SK-N-SH (cell line): ENCODE data around the gene EIF4E1B. TPM values are rescaled to one million over a fixed set of nuclear protein-coding genes. Genes with fewer than 3 reads are reported as not detected.

Experiments
- CTCF ChIA-PET: fragments of 300-600, 350-600 bp; formaldehyde crosslinking; extraction: SDS; loops from one replicate; lab custom pipeline; 2021; lab: Yijun Ruan, JAX
- POLR2A ChIA-PET: fragments of 350-600 bp; sonication (Branson Sonifier 250); formaldehyde crosslinking; extraction: SDS; loops from one replicate; lab custom pipeline; 2020; ENCODE audit warnings: antibody characterized with exemption, inconsistent platforms; lab: Yijun Ruan, JAX
- DNase-seq: peaks from one replicate; pipeline ENCODE4 v3.0.0; 2012
- H2AFZ ChIP-seq: fragments of 200-600 bp; sonication (generic); 2 replicates; pipeline ENCODE4 v1.8.1; 2016; ENCODE audit warnings: antibody characterized with exemption, mild to moderate bottlenecking, low read depth
- H3F3A ChIP-seq: fragments of 200-600 bp; sonication (generic); replicated peaks from 2 replicates; pipeline ENCODE3; 2016; ENCODE audit warnings: antibody characterized with exemption, mild to moderate bottlenecking; ENCODE audit not compliant: insufficient read depth
- H3K27ac ChIP-seq, 2 experiments: fragments of 200-500 bp in 1 of 2; fragments of 200-600 bp in 1 of 2; sonication (Bioruptor generic) in 1 of 2; sonication (generic), shearing (Covaris generic) in 1 of 2; 2 replicates each; pipeline versions ENCODE4 v1.5.1 to v1.6.1; 2014 to 2016; ENCODE audit warnings: low read depth in 2 of 2, inconsistent platforms in 1 of 2, low read length in 1 of 2, mild to moderate bottlenecking in 1 of 2, mixed read lengths in 1 of 2
- H3K27me3 ChIP-seq: fragments of 200-600 bp; sonication (generic), shearing (Covaris generic); 2 replicates; pipeline ENCODE4 v1.6.1; 2016; ENCODE audit warnings: mixed run types; ENCODE audit not compliant: insufficient read depth
- H3K36me3 ChIP-seq, 2 experiments: fragments of 200-500 bp in 1 of 2; fragments of 200-600 bp in 1 of 2; sonication (Bioruptor generic) in 1 of 2; sonication (generic) in 1 of 2; replicated peaks in 1 of 2; 2 replicates each; pipeline versions ENCODE3 to v1.5.1; 2014 to 2016; ENCODE audit warnings: low read length in 1 of 2, mild to moderate bottlenecking in 1 of 2; ENCODE audit not compliant: insufficient read depth in 2 of 2, control insufficient read depth in 1 of 2
- H3K4me1 ChIP-seq, 2 experiments: fragments of 200-500 bp in 1 of 2; fragments of 200-600 bp in 1 of 2; sonication (Bioruptor generic) in 1 of 2; sonication (generic), shearing (Covaris generic) in 1 of 2; 2 replicates each; pipeline versions ENCODE4 v1.5.1 to v1.6.1; 2014 to 2016; ENCODE audit warnings: low read depth in 1 of 2, low read length in 1 of 2, mixed run types in 1 of 2; ENCODE audit not compliant: insufficient read depth in 2 of 2, control insufficient read depth in 1 of 2
- H3K4me2 ChIP-seq: fragments of 200-600 bp; sonication (generic), shearing (Covaris generic); 2 replicates; pipeline ENCODE4 v1.6.1; 2017; ENCODE audit warnings: mixed run types
- H3K4me3 ChIP-seq, 2 experiments: fragments of 200-500 bp in 1 of 2; fragments of 200-600 bp in 1 of 2; sonication (Bioruptor generic) in 1 of 2; sonication (generic), shearing (Covaris generic) in 1 of 2; 2 replicates each; pipeline versions ENCODE4 v1.5.1 to v1.8.1; 2014 to 2016; ENCODE audit warnings: low read depth in 2 of 2, inconsistent platforms in 1 of 2, low read length in 1 of 2, mild to moderate bottlenecking in 1 of 2, mixed read lengths in 1 of 2, moderate library complexity in 1 of 2
- H3K79me2 ChIP-seq: fragments of 200-600 bp; sonication (generic); 2 replicates; pipeline ENCODE4 v1.8.1; 2017; ENCODE audit warnings: mild to moderate bottlenecking; ENCODE audit not compliant: insufficient read depth
- H3K9ac ChIP-seq: fragments of 200-600 bp; sonication (generic); 2 replicates; pipeline ENCODE4 v1.6.1; 2017; ENCODE audit warnings: mixed run types
- H3K9me2 ChIP-seq: fragments of 200-600 bp; sonication (generic); 2 replicates; pipeline ENCODE4 v1.6.1; 2017; ENCODE audit warnings: mixed run types
- H3K9me3 ChIP-seq: fragments of 200-600 bp; sonication (generic); 2 replicates; pipeline ENCODE4 v1.6.1; 2017; ENCODE audit warnings: mixed run types, mild to moderate bottlenecking, moderate library complexity
- H4K20me1 ChIP-seq: fragments of 200-600 bp; sonication (generic); 2 replicates; pipeline ENCODE4 v1.6.1; 2017; ENCODE audit warnings: mild to moderate bottlenecking, mixed run types; ENCODE audit not compliant: insufficient read depth
- CHD2 ChIP-seq: fragments of 150-350 bp; IDR thresholded peaks from 2 replicates; pipeline ENCODE4 v1.6.1; 2018; ENCODE audit warnings: low read length; ENCODE audit not compliant: partially characterized antibody
- EZH2phosphoT487 ChIP-seq: fragments of 200-600 bp; sonication (generic); IDR thresholded peaks from 2 replicates; pipeline ENCODE4 v1.6.1; 2017; ENCODE audit warnings: low read depth, mixed run types, mild to moderate bottlenecking, antibody characterized with exemption, moderate library complexity, borderline replicate concordance
- FOSL2 ChIP-seq: IDR thresholded peaks from 2 replicates; pipeline ENCODE4 v1.4.0; 2012; ENCODE audit warnings: low read depth, mild to moderate bottlenecking, moderate library complexity, borderline replicate concordance
- FOXJ3 ChIP-seq: sonication (generic); formaldehyde crosslinking; IDR thresholded peaks from 2 replicates; pipeline ENCODE4 v1.5.1; 2020; ENCODE audit warnings: mild to moderate bottlenecking, missing genetic modification reagents
- FOXM1 ChIP-seq: IDR thresholded peaks from 2 replicates; pipeline ENCODE4 v1.4.0; 2012; ENCODE audit warnings: low read depth, mild to moderate bottlenecking
- GABPA ChIP-seq: IDR thresholded peaks from 2 replicates; pipeline ENCODE4 v1.4.0; 2012; ENCODE audit warnings: low read depth, mild to moderate bottlenecking
- GATA2 ChIP-seq: sonication (generic); formaldehyde crosslinking; IDR thresholded peaks from 2 replicates; pipeline ENCODE4 v1.5.0; 2020; ENCODE audit warnings: mild to moderate bottlenecking, missing genetic modification reagents
- NFIC ChIP-seq: IDR thresholded peaks from 2 replicates; pipeline ENCODE4 v1.4.0; 2012; ENCODE audit warnings: borderline replicate concordance
- NRF1 ChIP-seq: IDR thresholded peaks from 2 replicates; pipeline ENCODE4 v1.6.1; 2012; ENCODE audit warnings: low read depth, mild to moderate bottlenecking, low read length
- SIN3A ChIP-seq: IDR thresholded peaks from 2 replicates; pipeline ENCODE4 v1.6.1; 2012; ENCODE audit warnings: low read depth, mild to moderate bottlenecking, low read length, moderate library complexity, borderline replicate concordance
- SMC3 ChIP-seq: IDR thresholded peaks from 2 replicates; pipeline ENCODE4 v1.6.1; 2012; ENCODE audit warnings: low read depth, low read length, improper control_type of control experiment
- TAF1 ChIP-seq: IDR thresholded peaks from 2 replicates; pipeline ENCODE4 v1.6.1; 2012; ENCODE audit warnings: low read depth, mild to moderate bottlenecking, low read length, moderate library complexity, borderline replicate concordance
- TCF12 ChIP-seq: IDR thresholded peaks from 2 replicates; pipeline ENCODE4 v1.4.0; 2012
- WGBS: methylation state at CpG from one replicate; pipeline ENCODE4 v1.1.6; 2017; ENCODE audit warnings: low lambda C conversion rate; 5-methylcytosine and 5-hydroxymethylcytosine counted together
- polyA plus RNA-seq, 3 experiments: library from polyadenylated mRNA; depleted of rRNA; stranded (reverse); fragments of >200 nt; gene quantifications; 2 replicates each; pipeline ENCODE4 v1.2.3, GENCODE V29; 2012
- TF ChIP-seq, protein P1 (sequence below): IDR thresholded peaks from 2 replicates; pipeline ENCODE4 v1.6.1; 2012; ENCODE audit warnings: mild to moderate bottlenecking, low read depth, low read length, moderate library complexity
- TF ChIP-seq, protein P2 (sequence below): IDR thresholded peaks from 2 replicates; pipeline ENCODE4; 2012
- TF ChIP-seq, protein P3 (sequence below): IDR thresholded peaks from 2 replicates; pipeline ENCODE4 v1.4.0; 2012; ENCODE audit warnings: low read depth, borderline replicate concordance
- TF ChIP-seq, protein P4 (sequence below): fragments of 200-600 bp; sonication (generic); IDR thresholded peaks from 2 replicates; pipeline ENCODE4 v1.6.1; 2017; ENCODE audit warnings: antibody characterized with exemption, mild to moderate bottlenecking, moderate library complexity

The EIF4E1B gene
- polyA plus RNA-seq, 1 of the 3 experiments (the other 2 are of a cell fraction), result not detected

DNA sequence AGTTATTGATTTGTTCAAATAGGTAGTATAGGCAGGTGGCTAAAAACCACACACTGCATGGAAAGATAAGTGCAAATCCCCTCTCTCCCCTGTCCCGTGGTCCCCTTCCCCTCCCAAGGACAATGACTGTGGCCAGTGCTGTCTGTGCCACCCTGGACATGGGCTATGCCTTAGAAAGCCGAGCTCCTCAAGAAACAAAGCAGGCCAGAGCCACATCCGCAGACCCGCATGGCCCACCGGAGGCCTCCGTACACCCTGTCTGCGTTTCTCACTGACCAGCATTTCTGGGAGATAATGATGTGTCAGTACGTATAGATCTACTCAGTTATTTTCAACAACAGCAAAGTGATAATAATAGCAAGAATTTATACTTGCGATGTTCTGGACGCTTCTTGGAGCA, 33.1 kb downstream of the EIF4E1B start (continued):
- no peak for TF ChIP-seq TAF1
- TF ChIP-seq SMC3, result no peak
- TF ChIP-seq, protein P1, sequence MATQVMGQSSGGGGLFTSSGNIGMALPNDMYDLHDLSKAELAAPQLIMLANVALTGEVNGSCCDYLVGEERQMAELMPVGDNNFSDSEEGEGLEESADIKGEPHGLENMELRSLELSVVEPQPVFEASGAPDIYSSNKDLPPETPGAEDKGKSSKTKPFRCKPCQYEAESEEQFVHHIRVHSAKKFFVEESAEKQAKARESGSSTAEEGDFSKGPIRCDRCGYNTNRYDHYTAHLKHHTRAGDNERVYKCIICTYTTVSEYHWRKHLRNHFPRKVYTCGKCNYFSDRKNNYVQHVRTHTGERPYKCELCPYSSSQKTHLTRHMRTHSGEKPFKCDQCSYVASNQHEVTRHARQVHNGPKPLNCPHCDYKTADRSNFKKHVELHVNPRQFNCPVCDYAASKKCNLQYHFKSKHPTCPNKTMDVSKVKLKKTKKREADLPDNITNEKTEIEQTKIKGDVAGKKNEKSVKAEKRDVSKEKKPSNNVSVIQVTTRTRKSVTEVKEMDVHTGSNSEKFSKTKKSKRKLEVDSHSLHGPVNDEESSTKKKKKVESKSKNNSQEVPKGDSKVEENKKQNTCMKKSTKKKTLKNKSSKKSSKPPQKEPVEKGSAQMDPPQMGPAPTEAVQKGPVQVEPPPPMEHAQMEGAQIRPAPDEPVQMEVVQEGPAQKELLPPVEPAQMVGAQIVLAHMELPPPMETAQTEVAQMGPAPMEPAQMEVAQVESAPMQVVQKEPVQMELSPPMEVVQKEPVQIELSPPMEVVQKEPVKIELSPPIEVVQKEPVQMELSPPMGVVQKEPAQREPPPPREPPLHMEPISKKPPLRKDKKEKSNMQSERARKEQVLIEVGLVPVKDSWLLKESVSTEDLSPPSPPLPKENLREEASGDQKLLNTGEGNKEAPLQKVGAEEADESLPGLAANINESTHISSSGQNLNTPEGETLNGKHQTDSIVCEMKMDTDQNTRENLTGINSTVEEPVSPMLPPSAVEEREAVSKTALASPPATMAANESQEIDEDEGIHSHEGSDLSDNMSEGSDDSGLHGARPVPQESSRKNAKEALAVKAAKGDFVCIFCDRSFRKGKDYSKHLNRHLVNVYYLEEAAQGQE, result no peak
- TF ChIP-seq EZH2phosphoT487, result no peak
- TF ChIP-seq, protein P2, sequence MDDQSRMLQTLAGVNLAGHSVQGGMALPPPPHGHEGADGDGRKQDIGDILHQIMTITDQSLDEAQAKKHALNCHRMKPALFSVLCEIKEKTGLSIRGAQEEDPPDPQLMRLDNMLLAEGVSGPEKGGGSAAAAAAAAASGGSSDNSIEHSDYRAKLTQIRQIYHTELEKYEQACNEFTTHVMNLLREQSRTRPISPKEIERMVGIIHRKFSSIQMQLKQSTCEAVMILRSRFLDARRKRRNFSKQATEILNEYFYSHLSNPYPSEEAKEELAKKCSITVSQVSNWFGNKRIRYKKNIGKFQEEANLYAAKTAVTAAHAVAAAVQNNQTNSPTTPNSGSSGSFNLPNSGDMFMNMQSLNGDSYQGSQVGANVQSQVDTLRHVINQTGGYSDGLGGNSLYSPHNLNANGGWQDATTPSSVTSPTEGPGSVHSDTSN, result no peak
- TF ChIP-seq CHD2, result no peak
- no peak for TF ChIP-seq SIN3A
- TF ChIP-seq GATA2, result no peak

DNA sequence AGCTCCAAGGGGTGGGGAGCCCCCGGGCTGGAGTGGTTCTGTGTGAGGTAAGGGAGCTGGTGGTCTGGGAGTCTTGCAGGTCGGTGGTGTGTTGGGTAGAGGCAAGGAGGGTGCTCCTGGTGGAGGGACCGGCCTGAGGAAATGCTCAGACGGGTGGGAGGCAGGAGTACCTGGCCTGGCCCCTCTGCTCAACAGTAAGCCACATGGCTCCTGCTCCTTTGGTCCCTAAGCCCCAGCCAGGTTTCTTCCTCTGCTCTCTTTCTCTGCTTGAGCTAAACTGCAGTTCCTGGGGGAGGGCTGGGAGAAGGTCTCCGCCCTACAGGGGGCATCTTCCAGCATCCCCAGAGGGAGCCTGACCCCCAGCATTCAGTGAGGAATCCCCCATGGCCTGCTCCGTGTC, 34.0 kb downstream of the EIF4E1B start:
- CTCF ChIA-PET, result interaction anchor here (0.7 to 3.0 kb wide), 7 partner anchors 36 to 450 kb away, joined by 3 to 14 read pairs (median 4); no protein-coding TSS in a partner anchor
- no peaks in the 10 kb centered on the region for H3K79me2 ChIP-seq
- no peak overlapping the region for H3K4me3 ChIP-seq
- POLR2A ChIA-PET, result no interaction called here
- H3K27me3 ChIP-seq, result peaks cover 2% of the 10 kb centered on the region; the same call in 1 of the 2 replicates
- H3K36me3 ChIP-seq, result no peaks in the 10 kb centered on the region
- no peak overlapping the region for H3K9ac ChIP-seq
- no peaks in the 10 kb centered on the region for H3K9me2 ChIP-seq
- H3F3A ChIP-seq, result no peaks in the 10 kb centered on the region
- no peaks in the 10 kb centered on the region for H3K9me3 ChIP-seq
- no peak overlapping the region for H3K27ac ChIP-seq
- no peak overlapping the region for H2AFZ ChIP-seq
- TF ChIP-seq NRF1 (no peak), SIN3A (no peak), TCF12 (no peak), FOXM1 (no peak), NFIC (no peak), FOSL2 (no peak), GABPA (no peak), FOXJ3 (CRISPR knock-in tag) (no peak)
- TF ChIP-seq, protein P3, sequence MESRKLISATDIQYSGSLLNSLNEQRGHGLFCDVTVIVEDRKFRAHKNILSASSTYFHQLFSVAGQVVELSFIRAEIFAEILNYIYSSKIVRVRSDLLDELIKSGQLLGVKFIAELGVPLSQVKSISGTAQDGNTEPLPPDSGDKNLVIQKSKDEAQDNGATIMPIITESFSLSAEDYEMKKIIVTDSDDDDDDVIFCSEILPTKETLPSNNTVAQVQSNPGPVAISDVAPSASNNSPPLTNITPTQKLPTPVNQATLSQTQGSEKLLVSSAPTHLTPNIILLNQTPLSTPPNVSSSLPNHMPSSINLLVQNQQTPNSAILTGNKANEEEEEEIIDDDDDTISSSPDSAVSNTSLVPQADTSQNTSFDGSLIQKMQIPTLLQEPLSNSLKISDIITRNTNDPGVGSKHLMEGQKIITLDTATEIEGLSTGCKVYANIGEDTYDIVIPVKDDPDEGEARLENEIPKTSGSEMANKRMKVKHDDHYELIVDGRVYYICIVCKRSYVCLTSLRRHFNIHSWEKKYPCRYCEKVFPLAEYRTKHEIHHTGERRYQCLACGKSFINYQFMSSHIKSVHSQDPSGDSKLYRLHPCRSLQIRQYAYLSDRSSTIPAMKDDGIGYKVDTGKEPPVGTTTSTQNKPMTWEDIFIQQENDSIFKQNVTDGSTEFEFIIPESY, result no peak
- TF ChIP-seq, protein P2, result no peak
- TF ChIP-seq, protein P4, sequence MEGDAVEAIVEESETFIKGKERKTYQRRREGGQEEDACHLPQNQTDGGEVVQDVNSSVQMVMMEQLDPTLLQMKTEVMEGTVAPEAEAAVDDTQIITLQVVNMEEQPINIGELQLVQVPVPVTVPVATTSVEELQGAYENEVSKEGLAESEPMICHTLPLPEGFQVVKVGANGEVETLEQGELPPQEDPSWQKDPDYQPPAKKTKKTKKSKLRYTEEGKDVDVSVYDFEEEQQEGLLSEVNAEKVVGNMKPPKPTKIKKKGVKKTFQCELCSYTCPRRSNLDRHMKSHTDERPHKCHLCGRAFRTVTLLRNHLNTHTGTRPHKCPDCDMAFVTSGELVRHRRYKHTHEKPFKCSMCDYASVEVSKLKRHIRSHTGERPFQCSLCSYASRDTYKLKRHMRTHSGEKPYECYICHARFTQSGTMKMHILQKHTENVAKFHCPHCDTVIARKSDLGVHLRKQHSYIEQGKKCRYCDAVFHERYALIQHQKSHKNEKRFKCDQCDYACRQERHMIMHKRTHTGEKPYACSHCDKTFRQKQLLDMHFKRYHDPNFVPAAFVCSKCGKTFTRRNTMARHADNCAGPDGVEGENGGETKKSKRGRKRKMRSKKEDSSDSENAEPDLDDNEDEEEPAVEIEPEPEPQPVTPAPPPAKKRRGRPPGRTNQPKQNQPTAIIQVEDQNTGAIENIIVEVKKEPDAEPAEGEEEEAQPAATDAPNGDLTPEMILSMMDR, result no peak
- 61% methylated on average over 6 of the region's 6 CpGs for WGBS
- H3K4me2 ChIP-seq, result no peak overlapping the region
- H4K20me1 ChIP-seq, result no peaks in the 10 kb centered on the region
- no peak for DNase-seq
- peaks cover 0 to 19% of the 10 kb centered on the region in 2 experiments; a peak in 1 of 4 replicates for H3K4me1 ChIP-seq
